Upper lobe of left lung (tissue), 6 donors: Measurements from ENCODE around the gene LYST. TPM values are rescaled to one million over a fixed set of nuclear protein-coding genes. Genes with fewer than 3 reads are reported as not detected.

Experiments used
- ATAC-seq, 2 donors: fragments of 200-7000 bp; cut with Tn5 transposase; one replicate each; pipeline ENCODE4 v1.9.1; 2022; ENCODE audit warnings: mild to moderate bottlenecking in 2 of 2, moderate library complexity in 2 of 2; ENCODE audit not compliant: low FRiP score in 2 of 2
- DNase-seq, 2 donors: peaks; one replicate each; pipeline ENCODE4 v3.0.0-alpha.2; 2019 to 2020
- H3K27ac ChIP-seq, 4 donors: fragments of 200-600 bp; sonication (generic); one replicate each; pipeline ENCODE4 v1.5.1; 2016 to 2019
- H3K27me3 ChIP-seq, 4 donors: fragments of 200-600 bp; sonication (generic); one replicate each; pipeline ENCODE4 v1.5.1; 2017 to 2019
- H3K36me3 ChIP-seq, 4 donors: fragments of 200-600 bp; sonication (generic); one replicate each; pipeline ENCODE4 v1.5.1; 2016 to 2019
- H3K4me1 ChIP-seq, 4 donors: fragments of 200-600 bp; sonication (generic); one replicate each; pipeline ENCODE4 v1.5.1; 2018 to 2019
- H3K4me3 ChIP-seq, 4 donors: fragments of 200-600 bp; sonication (generic); one replicate each; pipeline ENCODE4 v1.5.1; 2017 to 2019; ENCODE audit warnings: mild to moderate bottlenecking in 2 of 4, moderate library complexity in 1 of 4
- H3K9me3 ChIP-seq, 4 donors: fragments of 200-600 bp; sonication (generic); one replicate each; pipeline ENCODE4 v1.5.1; 2018 to 2019
- CTCF ChIP-seq, 6 experiments: fragments of 450-650 bp in 4 of 6; fragments of 200-600 bp in 2 of 6; sonication (generic) in 2 of 6; IDR thresholded peaks; one replicate each; pipeline ENCODE4 v1.5.1; 2016 to 2019; ENCODE audit warnings: antibody characterized with exemption in 6 of 6
- EP300 ChIP-seq, 4 donors: sonication (generic); formaldehyde crosslinking; IDR thresholded peaks; one replicate each; pipeline ENCODE4 v1.5.1; 2017; ENCODE audit warnings: antibody characterized with exemption in 4 of 4, control low read depth in 2 of 4
- POLR2A ChIP-seq, 4 donors: fragments of 450-650 bp; IDR thresholded peaks; one replicate each; pipeline ENCODE4 v1.5.1; 2016 to 2017; ENCODE audit warnings: antibody characterized with exemption in 4 of 4, mild to moderate bottlenecking in 2 of 4
- POLR2AphosphoS5 ChIP-seq, 2 donors: sonication (generic); formaldehyde crosslinking; IDR thresholded peaks; one replicate each; pipeline ENCODE4 v1.5.1; 2017; ENCODE audit warnings: antibody characterized with exemption in 2 of 2
- WGBS, 2 donors: methylation state at CpG; one replicate each; pipeline ENCODE4 v1.1.5; 2017 to 2018; 5-methylcytosine and 5-hydroxymethylcytosine counted together
- total RNA-seq, 6 donors: library from RNA; depleted of rRNA in 4 of 6; stranded (reverse); fragments of >200 nt in 4 of 6; gene quantifications; one replicate each; pipeline versions ENCODE4 v1.1.0 to v1.2.1, GENCODE V29; 2016 to 2021
- donor health status: DM: no; HTN: no; CAD: no; lungs with moderate emphysema.
- donor health status: DM: no; HTN: yes; CAD: no; lungs with severe emphysema.

The LYST gene
- total RNA-seq, 6 donors from 2014 or later, result 34.0 to 87.0 (median 54.0) TPM

GRCh38 chr1:235844776-235845175 is 21.9 kb downstream of the LYST start:
- WGBS, 2 donors, result 87 to 93% methylated on average over 3 of the region's 3 CpGs
- Histone ChIP-seq H3K36me3 (no peaks in the 10 kb centered on the region), H3K4me1 (peaks cover 5 to 33% (median 22%) of the 10 kb centered on the region in 4 donors), H3K4me3 (no peak overlapping the region), H3K27ac (no peak overlapping the region), H3K27me3 (no peaks in the 10 kb centered on the region), H3K9me3 (no peaks in the 10 kb centered on the region)
- ATAC-seq (no peak), DNase-seq (no peak)
- no peak for TF ChIP-seq POLR2AphosphoS5 (IDR thresholded peaks at IDR 0.05)
- TF ChIP-seq POLR2A (IDR thresholded peaks at IDR 0.05), result no peak
- TF ChIP-seq CTCF (IDR thresholded peaks at IDR 0.05), result no peak
- no peak for TF ChIP-seq EP300 (IDR thresholded peaks at IDR 0.05)

- 40 to 51% methylated on average over 2 of the region's 2 CpGs for WGBS, 2 donors
- Histone ChIP-seq H3K36me3 (no peaks in the 10 kb centered on the region), H3K4me1 (peaks cover 5 to 29% (median 18%) of the 10 kb centered on the region in 4 donors), H3K27me3 (no peaks in the 10 kb centered on the region), H3K9me3 (no peaks in the 10 kb centered on the region), H3K4me3 (no peak overlapping the region), H3K27ac (no peak overlapping the region)
- no peak for DNase-seq
- TF ChIP-seq POLR2AphosphoS5 (IDR thresholded peaks at IDR 0.05), result no peak
- TF ChIP-seq POLR2A (IDR thresholded peaks at IDR 0.05), result no peak
- TF ChIP-seq EP300 (IDR thresholded peaks at IDR 0.05), result no peak
- TF ChIP-seq CTCF (IDR thresholded peaks at IDR 0.05), result peak in 4 of 6 experiments; percentile 16 to 31 (median 27)
- ATAC-seq, result peak in 1 of 2 donors; percentile 83
Observed at GRCh38 chr1:235843461-235843961, 23.2 kb downstream of the LYST start.

- no peak for TF ChIP-seq CTCF (IDR thresholded peaks at IDR 0.05)
- TF ChIP-seq EP300 (IDR thresholded peaks at IDR 0.05), result no peak
- TF ChIP-seq POLR2A (IDR thresholded peaks at IDR 0.05), result no peak
- no peak for TF ChIP-seq POLR2AphosphoS5 (IDR thresholded peaks at IDR 0.05)
- DNase-seq (no peak), ATAC-seq (peak in 1 of 2 donors; percentile 39)
- H3K4me1 ChIP-seq, result peaks cover 5 to 37% (median 18%) of the 10 kb centered on the region in 4 donors
- no peaks in the 10 kb centered on the region for H3K27me3 ChIP-seq
- no peaks in the 10 kb centered on the region for H3K9me3 ChIP-seq
- H3K4me3 ChIP-seq, result no peak overlapping the region
- no peak overlapping the region for H3K27ac ChIP-seq
- H3K36me3 ChIP-seq, result no peaks in the 10 kb centered on the region
- 75 to 90% methylated on average over 1 of the region's 1 CpG for WGBS, 2 donors
Observed at GRCh38 chr1:235841938-235842545, 24.7 kb downstream of the LYST start.

DNA sequence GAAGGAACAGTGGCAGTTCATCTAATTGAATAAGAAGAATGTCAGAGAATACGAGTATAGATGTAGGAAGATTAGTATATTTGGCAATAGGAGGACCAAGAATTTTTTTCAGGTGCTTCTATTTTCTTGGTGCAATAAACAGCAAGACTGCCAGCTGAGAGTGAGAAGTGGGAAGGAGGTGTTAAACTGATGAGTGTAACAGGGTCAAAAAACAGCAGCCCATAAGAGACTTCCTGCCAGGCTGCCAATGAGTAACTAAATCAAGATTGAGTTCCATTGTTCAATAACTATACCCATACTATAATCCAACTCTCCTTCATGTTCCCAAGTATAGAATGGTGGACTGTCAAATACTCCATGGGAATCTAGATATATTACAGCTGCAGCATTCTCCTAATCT is 28.7 kb downstream of the LYST start:
- TF ChIP-seq POLR2AphosphoS5 (IDR thresholded peaks at IDR 0.05), result no peak
- TF ChIP-seq POLR2A (IDR thresholded peaks at IDR 0.05), result no peak
- no peak for TF ChIP-seq CTCF (IDR thresholded peaks at IDR 0.05)
- no peak for TF ChIP-seq EP300 (IDR thresholded peaks at IDR 0.05)
- Histone ChIP-seq H3K4me3 (no peak overlapping the region), H3K9me3 (no peaks in the 10 kb centered on the region), H3K27ac (no peak overlapping the region), H3K36me3 (no peaks in the 10 kb centered on the region), H3K4me1 (peaks cover 12 to 16% (median 14%) of the 10 kb centered on the region in 4 donors), H3K27me3 (no peaks in the 10 kb centered on the region)
- DNase-seq (no peak), ATAC-seq (no peak)
- 71 to 76% methylated on average over 1 of the region's 1 CpG for WGBS, 2 donors

DNA sequence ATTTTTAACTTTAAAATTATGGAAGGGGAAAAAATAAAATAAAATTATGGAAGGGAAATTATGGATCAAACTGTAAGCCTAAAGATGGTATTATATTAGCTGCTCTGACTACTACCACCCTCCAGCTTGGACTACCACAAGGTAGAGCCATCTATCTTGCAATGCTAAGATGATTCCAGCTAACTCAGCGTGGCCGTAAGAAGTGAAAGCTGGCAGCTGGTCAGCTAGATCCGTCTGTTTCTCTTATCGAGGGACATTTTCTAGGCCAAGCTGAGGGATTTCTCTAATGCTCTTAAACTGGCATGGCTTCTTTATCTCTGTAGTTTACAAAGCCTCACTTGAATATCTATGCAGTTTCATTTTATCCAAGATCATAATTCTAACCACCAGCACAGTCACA is 31.5 kb downstream of the LYST start:
- Histone ChIP-seq H3K27me3 (no peaks in the 10 kb centered on the region), H3K4me3 (no peak overlapping the region), H3K36me3 (peaks cover 0 to 1% (median 0%) of the 10 kb centered on the region in 4 donors), H3K9me3 (no peaks in the 10 kb centered on the region), H3K27ac (peak overlapping the region in 2 of 4 donors; percentile 28 to 32), H3K4me1 (peaks cover 2 to 17% (median 8%) of the 10 kb centered on the region in 4 donors)
- TF ChIP-seq POLR2AphosphoS5 (IDR thresholded peaks at IDR 0.05), result no peak
- no peak for TF ChIP-seq CTCF (IDR thresholded peaks at IDR 0.05)
- no peak for TF ChIP-seq POLR2A (IDR thresholded peaks at IDR 0.05)
- no peak for TF ChIP-seq EP300 (IDR thresholded peaks at IDR 0.05)
- WGBS, 2 donors, result 46 to 53% methylated on average over 4 of the region's 4 CpGs
- ATAC-seq (peak in 1 of 2 donors; percentile 74), DNase-seq (no peak)
